Fibroblast of upper back skin (primary cell): ENCODE results near the gene ZNF534.
"Not testable (repeated sequence)": the region's sequence is repeated elsewhere in the genome, so short reads cannot be mapped to it uniquely, and the experiment has no call there.

Experiments used
- DNase-seq: peaks from one replicate; pipeline ENCODE4 v3.0.0-alpha.2; 2013

Gene ZNF534

GRCh38 chr19:52428937-52429336 lies at the start of gene ZNF534:
ZNF534 (plus strand) TSS chr19:52429148; CDS start chr19:52431475, 2,327 bp downstream.
- DNase-seq, result no peak

- no peak for DNase-seq
Measured at GRCh38 chr19:52391135-52391534, 37.8 kb upstream of the ZNF534 start.

GRCh38 chr19:52397310-52398080 lies 31.5 kb upstream of the ZNF534 start, which contains the start of gene ZNF528:
ZNF528 (plus strand) TSS chr19:52397849; CDS start chr19:52402014, 4,165 bp downstream.
- peak; percentile 95 for DNase-seq

GRCh38 chr19:52398081-52398441 lies 30.9 kb upstream of the ZNF534 start:
- DNase-seq, result no peak

- DNase-seq, result no peak
Measured at GRCh38 chr19:52410276-52410675, 18.7 kb upstream of the ZNF534 start.

- DNase-seq, result no peak
Measured at GRCh38 chr19:52415711-52416110, 13.2 kb upstream of the ZNF534 start.

GRCh38 chr19:52442179-52442578 lies 13.2 kb downstream of the ZNF534 start:
- DNase-seq, result no peak

GRCh38 chr19:52444506-52444905 lies 15.6 kb downstream of the ZNF534 start:
- no peak for DNase-seq

- DNase-seq, result no peak
Measured at GRCh38 chr19:52451241-52451640, 22.3 kb downstream of the ZNF534 start.

- DNase-seq, result peak; percentile 84
Measured at GRCh38 chr19:52453324-52454094, 24.6 kb downstream of the ZNF534 start, which contains the start of gene ZNF578. ZNF578 (plus strand) TSS chr19:52453553; CDS start chr19:52501846, 48,293 bp downstream.

GRCh38 chr19:52464798-52465470 lies 36.0 kb downstream of the ZNF534 start:
- DNase-seq, result no peak

GRCh38 chr19:52473655-52474350 lies 44.9 kb downstream of the ZNF534 start:
- DNase-seq, result no peak

GRCh38 chr19:52474351-52475127 lies 45.6 kb downstream of the ZNF534 start:
- DNase-seq, result no peak

- not testable (repeated sequence) for DNase-seq
Measured at GRCh38 chr19:52484111-52484743, 55.3 kb downstream of the ZNF534 start.

- DNase-seq, result not testable (repeated sequence)
Measured at GRCh38 chr19:52485064-52485463, 56.1 kb downstream of the ZNF534 start.

GRCh38 chr19:52485561-52486240 lies 56.8 kb downstream of the ZNF534 start:
- DNase-seq, result not testable (repeated sequence)

GRCh38 chr19:52492201-52492993 lies 63.4 kb downstream of the ZNF534 start:
- no peak for DNase-seq

GRCh38 chr19:52492994-52493470 lies 64.1 kb downstream of the ZNF534 start:
- DNase-seq, result no peak

GRCh38 chr19:52494518-52494917 lies 65.6 kb downstream of the ZNF534 start:
- DNase-seq, result no peak

GRCh38 chr19:52498571-52498970 lies 69.6 kb downstream of the ZNF534 start:
- DNase-seq, result no peak
